GM21737 (cell line): Measurements from ENCODE around the gene DYNC1I1.

Source experiments
- ATAC-seq: cut with Tn5 transposase; IDR thresholded peaks from one replicate; pipeline ENCODE4 v1.9.1; 2021; ENCODE audit warnings: mild to moderate bottlenecking, moderate library complexity; ENCODE audit not compliant: unreplicated experiment

The DYNC1I1 gene

GRCh38 chr7:95952851-95953250 lies 180.5 kb downstream of the DYNC1I1 start:
- no peak for ATAC-seq

GRCh38 chr7:95955748-95956147 lies 183.4 kb downstream of the DYNC1I1 start:
- ATAC-seq, result no peak

- ATAC-seq, result no peak
Measured at GRCh38 chr7:95957510-95957909, 185.2 kb downstream of the DYNC1I1 start.

DNA sequence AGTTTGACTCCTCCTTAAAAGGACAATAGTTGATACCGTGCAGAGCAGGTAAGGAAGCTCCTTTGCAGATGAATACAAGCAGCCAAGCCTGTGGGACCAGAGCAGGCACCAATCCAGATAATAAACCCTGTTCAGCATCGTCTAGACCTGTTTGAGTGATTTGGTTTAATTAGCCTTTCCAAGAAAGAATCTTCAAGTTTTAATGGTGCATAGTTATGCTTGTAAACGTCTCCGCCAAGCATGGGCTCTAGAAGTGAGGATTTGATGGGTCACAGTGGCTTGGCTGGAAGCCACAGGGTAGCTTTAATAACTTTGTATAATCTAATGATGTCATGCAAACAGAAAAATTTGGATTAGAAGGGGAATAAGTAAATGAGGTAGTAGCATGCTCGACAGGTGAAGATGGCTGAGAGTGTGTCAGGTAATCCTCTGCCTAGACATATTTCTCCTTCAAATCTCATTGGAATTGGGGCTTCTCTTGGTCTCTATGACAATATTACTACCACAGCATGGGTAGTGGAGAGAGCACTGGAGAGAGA lies 188.4 kb downstream of the DYNC1I1 start:
- ATAC-seq, result no peak

- no peak for ATAC-seq
Measured at GRCh38 chr7:95963446-95963990, 191.2 kb downstream of the DYNC1I1 start.

DNA sequence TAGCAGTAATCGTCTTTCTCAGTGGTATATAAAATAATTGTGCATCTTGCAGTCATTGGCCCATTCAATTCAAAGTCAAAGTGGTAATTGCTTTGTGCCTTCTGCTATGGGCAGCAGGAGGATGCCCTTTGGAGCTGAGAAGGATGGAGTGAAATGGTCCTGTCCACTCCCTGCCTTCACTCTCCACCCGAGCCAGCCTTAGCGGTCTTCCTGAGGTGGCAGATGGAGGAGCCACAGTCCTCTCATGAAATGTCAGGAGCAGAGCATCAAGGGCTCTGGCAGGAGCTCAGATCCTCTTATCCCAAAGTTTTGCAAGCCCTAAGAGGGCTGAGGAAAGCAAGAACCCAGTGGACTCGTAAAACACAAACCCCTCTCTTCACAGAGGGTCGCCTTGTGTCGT lies 199.4 kb downstream of the DYNC1I1 start:
- no peak for ATAC-seq

DNA sequence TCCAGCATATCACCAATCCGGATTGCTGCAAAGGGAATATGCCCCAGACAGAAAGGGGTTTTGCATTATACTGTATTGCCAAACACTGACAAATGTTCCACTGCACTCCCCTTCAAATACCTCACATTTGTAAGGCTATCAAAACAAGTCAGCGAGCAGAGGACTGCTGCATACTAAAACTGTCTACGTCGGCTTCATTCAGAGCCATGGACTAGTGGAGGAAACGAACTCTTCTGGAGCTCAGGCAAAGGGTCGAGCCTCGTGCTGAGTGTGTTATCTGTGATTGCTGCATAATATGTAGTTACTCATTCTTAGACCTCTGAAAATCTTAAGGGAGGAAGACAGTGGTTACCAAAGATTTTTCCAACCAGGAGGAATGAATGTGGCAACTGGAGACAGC lies 200.2 kb downstream of the DYNC1I1 start:
- ATAC-seq, result no peak

GRCh38 chr7:95974108-95974507 lies 201.8 kb downstream of the DYNC1I1 start:
- no peak for ATAC-seq

GRCh38 chr7:95976369-95977060 lies 204.2 kb downstream of the DYNC1I1 start:
- ATAC-seq, result no peak

DNA sequence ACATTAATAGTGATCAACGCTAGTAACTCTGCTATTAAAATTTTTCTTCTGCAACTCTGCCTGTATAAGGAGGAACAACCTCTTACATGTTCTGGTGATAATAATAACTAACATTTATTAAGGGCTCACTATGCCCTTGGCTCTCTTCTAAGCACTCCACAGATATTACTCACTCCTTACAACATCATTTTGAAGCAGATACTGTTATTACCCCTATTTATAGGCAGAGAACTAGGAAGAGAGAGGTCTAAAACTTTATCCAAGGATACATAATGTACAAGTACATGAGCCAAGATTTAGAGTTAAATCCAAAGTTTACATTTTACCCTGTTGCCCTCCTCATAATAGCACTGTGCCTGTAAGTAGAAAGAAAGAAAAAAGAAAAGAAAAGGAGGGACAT lies 205.6 kb downstream of the DYNC1I1 start:
- no peak for ATAC-seq

DNA sequence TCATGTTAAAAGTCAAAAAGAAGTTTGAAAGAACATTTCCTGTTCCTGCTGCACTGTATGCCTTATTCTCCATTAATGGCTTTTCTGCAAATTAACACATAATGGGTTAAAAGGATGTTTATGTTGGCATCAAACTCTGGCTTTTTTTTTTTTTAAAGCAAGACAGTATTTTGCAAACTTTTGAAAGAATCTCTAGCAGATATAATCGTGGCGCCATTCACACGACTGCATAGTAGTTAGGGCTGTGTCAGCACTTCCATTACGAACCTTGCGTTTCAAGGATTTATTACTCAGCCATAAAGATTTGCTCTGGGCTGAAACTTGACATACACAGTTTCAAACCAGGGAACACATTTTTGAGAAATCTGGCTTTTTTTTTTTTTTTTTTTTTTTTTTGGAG lies 207.8 kb downstream of the DYNC1I1 start:
- no peak for ATAC-seq

DNA sequence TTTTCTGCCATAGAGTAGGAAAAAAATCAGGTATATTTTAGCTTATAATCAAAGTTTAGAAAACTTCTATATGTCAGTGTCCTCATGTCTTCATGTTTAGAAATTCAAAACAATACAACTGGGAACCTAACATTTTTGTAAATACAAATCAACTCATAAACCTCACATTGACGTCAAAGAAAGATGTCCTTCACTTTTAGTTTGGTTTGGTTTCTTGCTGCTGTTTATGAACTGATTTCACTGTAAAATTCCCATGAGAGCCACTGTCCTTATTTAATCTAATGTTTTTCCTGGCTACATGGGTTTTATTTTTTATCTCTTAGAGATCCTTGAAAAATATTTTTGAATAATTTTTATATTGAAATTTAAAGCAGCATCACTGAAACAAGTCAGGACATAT lies 208.4 kb downstream of the DYNC1I1 start:
- ATAC-seq, result no peak

- no peak for ATAC-seq
Measured at GRCh38 chr7:95986178-95986764, 213.9 kb downstream of the DYNC1I1 start.

- ATAC-seq, result no peak
Measured at GRCh38 chr7:95989301-95989700, 216.9 kb downstream of the DYNC1I1 start.

GRCh38 chr7:95993380-95993779 lies 221.0 kb downstream of the DYNC1I1 start:
- ATAC-seq, result no peak

DNA sequence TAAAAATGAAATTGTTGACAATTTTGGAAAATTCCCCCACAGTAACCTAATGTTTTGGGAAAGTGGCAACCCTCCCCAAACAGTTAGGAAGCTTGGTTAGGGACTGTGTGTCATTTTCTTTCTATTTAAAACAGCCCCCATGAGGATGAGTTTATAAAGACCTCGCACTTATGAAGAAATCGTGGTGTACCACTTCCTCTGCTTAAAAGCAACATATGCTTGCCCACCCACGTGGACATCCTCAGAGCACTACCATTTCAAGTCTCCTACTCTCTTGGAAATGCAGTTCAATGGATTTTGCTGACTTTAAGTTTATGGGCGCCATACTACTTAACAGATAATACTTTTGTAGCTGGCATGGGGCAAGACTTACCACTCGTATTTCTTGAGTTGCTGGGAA lies 223.8 kb downstream of the DYNC1I1 start:
- ATAC-seq, result no peak

DNA sequence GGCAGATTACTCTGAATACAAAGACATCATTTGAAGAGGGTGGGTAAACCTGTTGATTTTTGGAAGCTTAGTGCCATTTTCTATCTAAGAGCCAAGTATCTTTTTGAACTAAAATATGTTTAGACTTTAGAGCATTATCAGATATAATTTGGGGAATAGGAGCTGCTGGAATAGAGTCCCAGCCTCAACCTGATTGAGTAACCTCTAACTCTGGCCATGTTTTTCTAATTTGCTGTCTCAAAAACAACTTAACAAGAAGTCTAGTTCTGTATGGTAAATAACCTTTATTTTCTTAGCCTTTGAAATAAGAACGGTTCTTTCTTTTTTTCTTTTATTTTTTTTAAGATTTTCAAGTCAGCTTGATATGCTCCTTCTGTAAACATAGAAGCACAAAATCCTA lies 224.5 kb downstream of the DYNC1I1 start:
- ATAC-seq, result no peak

- no peak for ATAC-seq
Measured at GRCh38 chr7:95997632-95998031, 225.3 kb downstream of the DYNC1I1 start.

DNA sequence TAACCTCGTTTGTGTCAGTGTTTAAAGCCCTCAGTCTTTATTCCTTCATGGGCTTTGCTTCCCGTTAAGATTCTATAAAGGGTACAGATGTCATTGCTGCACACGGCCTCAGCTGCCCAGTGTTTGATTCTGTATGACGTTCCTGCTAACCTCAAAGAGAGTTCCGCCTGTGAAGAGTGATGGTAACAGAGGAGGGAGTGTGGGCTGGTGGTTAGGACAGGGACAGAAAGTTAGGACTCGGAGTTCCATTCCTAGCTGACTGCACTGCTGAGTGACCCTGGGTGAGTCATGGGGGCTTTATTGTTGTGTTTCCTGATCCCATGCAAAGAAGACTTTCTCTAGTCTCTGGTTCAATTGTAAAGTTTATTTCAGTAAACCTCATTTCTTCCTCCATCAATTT lies 227.1 kb downstream of the DYNC1I1 start:
- no peak for ATAC-seq

DNA sequence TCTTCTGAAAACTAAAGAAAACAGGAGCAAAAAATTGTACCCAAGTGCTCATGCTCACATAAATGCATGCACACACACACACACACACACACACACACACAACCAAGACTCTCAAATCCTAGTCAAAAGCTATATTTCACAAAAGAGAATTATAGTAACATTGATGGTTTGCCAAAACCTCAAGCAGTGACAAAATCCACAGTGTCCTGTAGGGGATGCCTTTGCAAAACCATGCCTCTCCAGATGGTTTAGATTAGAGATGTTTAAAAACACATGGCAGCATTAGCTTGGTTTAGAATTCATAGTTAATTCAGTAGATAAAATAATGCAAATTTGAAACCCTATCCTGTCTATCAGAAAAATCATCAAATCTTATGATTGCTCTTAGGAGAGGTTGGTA lies 232.2 kb downstream of the DYNC1I1 start:
- ATAC-seq, result no peak

DNA sequence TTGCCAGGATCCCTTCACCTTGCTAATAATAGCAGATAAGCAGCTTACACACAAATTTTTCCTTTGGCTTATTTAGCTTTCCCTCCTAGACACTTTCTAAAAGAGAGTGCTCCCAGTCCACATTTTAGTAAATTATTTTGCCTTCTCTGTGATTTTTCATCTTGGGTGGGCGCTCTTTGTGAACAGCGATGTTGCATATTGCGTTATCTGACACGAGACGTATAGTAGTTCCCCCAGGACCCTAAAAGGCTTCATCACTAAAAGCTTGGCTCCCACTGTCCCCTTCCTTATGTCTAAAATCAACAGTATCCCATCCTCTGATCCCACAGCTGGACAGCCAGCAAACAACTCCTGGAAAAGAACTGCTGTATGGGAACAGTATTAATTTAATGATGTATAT lies 232.9 kb downstream of the DYNC1I1 start:
- no peak for ATAC-seq

GRCh38 chr7:96009148-96009547 lies 236.8 kb downstream of the DYNC1I1 start:
- no peak for ATAC-seq
